Endometrium (tissue), 2 donors: ENCODE results near the gene P2RY14.
"Not testable (repeated sequence)": the region's sequence is repeated elsewhere in the genome, so short reads cannot be mapped to it uniquely, and the experiment has no call there.

Source experiments
- FAIRE-seq: peaks from 2 replicates; lab custom pipeline; 2012; peaks lifted over from hg19 to GRCh38; lab: Jason Lieb, UNC
- donor health status: control.
- donor health status: control.

Gene P2RY14

GRCh38 chr3:151178208-151178845 is 100.0 kb downstream of the P2RY14 start:
- FAIRE-seq = no peak

- FAIRE-seq = no peak
These were observed 102.4 kb downstream of the P2RY14 start for GRCh38 chr3:151175952-151176351.

- FAIRE-seq = no peak
These were observed 104.0 kb downstream of the P2RY14 start for GRCh38 chr3:151174351-151174750.

GRCh38 chr3:151171145-151171757 is 107.1 kb downstream of the P2RY14 start:
- no peak for FAIRE-seq

GRCh38 chr3:151169948-151170679 is 108.2 kb downstream of the P2RY14 start:
- FAIRE-seq = not testable (repeated sequence)

GRCh38 chr3:151169262-151169947 is 108.9 kb downstream of the P2RY14 start:
- no peak for FAIRE-seq

GRCh38 chr3:151168269-151169094 is 109.9 kb downstream of the P2RY14 start:
- FAIRE-seq = peak; percentile 23

- no peak for FAIRE-seq
These were observed 112.2 kb downstream of the P2RY14 start for GRCh38 chr3:151166161-151166560.

GRCh38 chr3:151165226-151165625 is 113.1 kb downstream of the P2RY14 start:
- FAIRE-seq = no peak
